Stimulated activated CD4-positive, alpha-beta T cell treated with anti-CD3 and anti-CD28 coated beads, Interleukin-15, amount 100 ng/mL, for 24 hours (primary cell): Measurements from ENCODE around the gene NHSL1.
"Not testable (repeated sequence)": the region's sequence is repeated elsewhere in the genome, so short reads cannot be mapped to it uniquely, and the experiment has no call there.

Experiments used
- DNase-seq: peaks from one replicate; pipeline ENCODE4 v3.0.0-alpha.2; 2020

The NHSL1 gene

DNA sequence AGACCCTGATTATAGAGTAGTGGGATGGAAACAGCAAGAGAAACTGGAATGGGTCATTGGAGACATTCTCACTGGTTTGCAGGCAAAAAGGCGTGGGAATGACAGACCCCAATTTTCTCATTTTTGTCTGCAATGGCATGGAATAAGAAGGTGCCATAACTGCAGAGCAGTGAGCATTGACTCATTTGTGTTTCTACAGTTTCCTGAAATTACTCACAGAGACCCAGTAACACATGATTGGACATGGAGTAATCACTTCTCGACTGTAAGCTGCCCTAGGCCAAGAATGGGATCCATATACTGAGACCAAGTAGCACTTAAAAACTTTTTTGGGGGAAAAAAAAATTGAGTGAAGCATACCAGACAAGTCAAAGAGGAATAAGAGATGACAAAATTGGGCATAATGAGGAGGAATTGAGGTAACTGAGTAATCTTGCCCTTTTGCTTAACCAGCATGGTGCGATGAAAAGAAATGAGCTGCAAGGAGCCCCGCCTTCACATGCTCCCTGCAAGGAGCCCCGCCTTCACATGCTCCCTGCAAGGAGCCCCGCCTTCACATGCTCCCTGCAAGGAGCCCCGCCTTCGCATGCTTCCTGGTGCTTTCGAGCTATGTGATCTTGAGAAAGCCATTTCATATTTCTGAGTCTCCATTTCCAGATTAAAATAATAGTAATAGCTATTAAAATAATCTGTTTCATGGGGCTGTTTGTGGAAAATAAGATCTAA is 44.1 kb downstream of the NHSL1 start:
- DNase-seq: peak; percentile 66

DNA sequence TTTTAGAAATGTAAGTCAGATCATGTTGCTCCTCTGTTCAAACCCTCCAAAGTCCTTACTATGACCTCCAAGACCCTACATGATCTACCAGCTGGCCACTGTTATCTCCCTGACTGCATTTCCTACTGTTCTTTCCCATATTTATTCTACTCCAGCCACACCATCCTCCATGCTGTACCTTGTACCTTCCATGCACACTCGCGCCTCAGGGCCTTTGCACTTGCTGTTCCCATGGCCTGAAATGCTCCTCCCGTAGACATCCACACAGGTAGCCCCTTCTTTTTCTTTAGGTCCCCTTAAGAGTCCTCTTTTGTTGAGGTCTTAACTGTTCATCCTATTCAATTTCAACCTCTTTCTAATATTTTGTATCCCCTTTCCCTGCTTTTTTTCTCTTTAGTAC is 48.3 kb downstream of the NHSL1 start:
- DNase-seq: no peak

DNA sequence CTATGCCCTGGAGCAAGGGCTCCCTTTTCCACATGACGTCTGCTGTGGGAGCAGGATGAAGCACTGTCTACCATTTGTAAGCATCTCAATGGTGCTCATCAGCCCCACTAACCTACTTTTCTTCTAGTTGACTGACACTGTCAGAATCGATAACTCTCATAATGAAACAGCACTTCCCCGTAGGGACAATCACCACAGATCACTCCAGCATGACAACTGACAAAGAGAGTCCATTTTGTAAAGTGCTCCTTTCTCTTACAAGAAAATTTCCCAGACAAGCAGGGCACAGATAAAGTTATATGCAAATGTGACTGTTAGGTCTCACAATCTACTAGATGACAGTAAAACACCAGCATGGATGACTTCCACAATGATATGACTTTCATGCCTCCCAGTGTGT is 48.8 kb downstream of the NHSL1 start:
- no peak for DNase-seq

DNA sequence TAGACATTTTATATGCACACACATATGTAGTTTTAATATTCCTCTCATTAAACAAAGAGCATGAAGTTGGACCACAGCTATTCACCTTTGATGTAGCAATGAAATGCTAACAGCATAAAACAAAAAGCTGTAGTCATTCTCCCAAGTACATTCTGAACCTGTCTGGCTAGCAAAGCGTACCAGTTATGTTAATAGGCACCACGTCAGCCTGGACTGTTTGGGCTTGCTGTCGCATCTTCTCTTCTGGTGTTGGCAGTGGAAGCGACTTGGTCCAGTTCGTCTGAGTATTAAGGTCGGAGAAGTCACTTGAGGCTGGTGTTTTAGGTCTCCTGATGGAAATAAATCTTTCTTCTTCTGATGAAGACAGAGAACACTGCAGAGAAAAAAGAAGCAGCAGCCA is 52.5 kb downstream of the NHSL1 start:
- no peak for DNase-seq

DNA sequence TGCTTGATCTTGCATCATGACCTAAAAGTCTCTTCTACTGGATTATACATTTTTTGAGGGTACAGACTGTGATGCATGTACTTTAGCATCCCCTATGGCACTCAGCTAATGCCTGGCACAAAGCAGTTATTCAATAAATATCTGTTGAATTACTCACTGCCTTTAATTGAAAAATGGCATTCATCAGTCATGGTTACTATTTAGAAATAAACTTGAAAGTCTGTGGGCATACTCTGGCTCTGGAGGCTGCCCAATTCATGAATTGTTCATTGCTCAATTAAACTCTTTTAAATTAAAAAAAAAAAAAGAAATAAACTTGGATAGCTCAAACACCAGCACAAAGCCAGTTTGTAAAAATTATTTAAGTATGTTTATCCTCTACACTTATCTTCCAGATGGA is 55.3 kb downstream of the NHSL1 start:
- no peak for DNase-seq

DNA sequence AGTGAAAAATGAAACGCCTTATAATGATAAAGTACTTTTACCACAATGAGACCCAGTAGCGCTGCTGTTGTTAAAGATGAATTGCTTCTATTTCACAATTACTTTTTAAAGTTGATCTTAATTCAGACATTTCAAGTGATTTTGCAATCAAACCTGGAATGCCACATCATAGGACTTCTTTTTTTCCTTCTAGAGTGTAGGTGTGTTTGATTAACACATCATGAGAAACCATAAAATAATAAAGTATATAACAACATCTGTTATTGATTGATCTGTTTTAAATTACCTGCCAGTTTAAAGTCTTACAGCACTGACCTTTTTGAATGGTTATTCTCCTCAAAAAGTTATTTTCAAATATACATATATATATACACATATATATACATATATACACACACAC is 56.6 kb downstream of the NHSL1 start:
- no peak for DNase-seq

DNA sequence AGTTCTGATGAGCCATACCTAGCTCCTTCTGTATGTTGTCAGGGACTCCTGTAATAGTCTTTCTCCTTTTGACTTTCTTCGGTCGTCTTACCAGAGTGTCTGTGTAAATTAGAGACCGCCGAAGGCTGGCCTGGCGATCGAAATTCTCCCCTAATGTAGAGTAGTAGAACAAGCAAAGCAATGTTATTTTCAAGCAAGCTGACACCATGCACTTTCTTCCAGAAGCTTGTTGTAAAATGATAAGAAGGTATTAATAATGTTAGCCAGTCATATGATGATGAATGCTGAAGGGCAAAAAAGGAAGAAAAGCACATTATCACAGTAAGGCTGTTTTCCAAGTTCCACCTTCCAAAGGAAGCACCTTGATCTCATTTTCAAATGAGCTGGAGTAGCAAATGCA is 57.3 kb downstream of the NHSL1 start:
- DNase-seq: no peak

DNA sequence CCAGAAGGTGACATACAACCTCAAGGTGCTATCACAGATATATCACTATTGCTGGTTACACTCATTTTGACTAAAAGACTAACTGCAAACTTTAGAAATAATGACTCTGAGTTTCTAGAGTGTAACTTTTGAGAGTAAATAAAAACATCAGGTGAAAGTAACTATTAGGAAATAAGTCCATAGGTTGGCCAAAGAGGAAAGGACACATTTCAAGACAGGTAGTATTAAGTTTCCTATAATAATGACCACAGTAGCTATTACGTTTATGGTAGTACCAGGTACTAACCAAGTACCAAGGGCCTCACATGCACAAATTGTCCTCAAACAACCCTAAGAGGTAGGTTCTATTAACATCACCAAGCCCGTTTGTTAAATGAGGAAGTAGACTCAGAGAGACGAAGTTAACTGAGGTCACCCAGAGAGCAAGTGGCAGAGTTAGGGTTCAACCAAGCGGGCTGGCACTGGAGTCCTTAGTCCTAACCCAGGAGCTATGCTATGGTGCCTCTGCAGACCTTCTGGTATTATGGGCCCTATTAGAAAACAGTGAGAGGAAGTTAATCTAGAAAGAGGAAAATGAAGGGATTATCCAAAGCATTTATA is 58.4 kb downstream of the NHSL1 start:
- no peak for DNase-seq

DNA sequence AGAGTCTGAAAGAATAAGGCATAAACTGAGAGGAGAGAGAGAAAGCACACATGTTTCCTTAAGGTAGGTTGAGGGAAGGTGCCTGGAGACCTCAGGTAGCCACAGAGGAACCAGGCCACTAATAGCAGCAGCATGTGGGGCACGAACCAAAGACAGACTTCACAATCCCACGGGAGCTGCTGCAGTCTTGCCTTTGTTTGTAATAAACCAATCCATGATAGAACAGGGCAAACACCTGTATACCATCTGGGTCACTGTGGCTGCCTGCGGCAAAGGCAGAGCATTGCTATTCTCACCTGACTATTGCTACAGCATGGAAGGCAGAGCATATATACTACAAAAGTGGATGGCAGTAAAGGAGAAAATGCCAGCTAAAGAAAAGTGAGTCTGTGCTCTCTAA is 59.0 kb downstream of the NHSL1 start:
- DNase-seq: no peak

DNA sequence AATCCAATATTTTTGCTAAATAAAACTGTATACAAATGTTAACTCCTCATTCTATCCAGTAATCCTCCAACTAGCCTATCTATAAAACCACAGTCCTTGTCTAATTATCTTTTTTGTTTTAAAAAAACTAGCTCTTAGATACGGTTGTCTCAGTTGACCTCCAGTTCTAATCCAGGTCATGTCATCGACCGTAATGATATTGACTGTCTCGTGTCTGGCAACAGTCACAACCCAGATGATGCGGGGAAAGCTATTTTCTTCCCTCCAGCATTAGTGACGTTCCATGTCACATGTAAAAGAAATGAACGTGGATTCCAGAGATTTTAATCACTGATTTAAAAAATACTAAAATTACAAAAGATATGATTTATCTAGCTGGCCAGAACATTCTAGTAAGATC is 59.7 kb downstream of the NHSL1 start:
- DNase-seq: no peak

DNA sequence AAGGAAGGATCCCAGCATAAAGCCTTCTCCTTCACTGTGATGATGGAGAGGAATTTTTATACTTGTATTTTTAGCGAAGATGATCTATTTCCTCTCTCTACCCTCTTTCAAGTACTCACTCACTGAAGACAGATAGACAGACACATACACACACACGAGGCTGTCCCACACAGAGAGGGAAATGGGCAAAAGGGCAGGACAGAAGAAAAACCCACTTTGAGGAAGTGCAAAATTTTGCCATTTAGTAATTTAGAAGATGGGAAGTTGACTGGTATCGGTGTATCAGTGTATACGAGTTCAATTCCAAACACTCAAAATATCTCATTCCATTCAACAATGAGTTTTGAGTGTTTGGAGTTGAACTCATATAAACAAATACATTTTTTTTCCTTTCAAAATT is 64.4 kb downstream of the NHSL1 start:
- no peak for DNase-seq

DNA sequence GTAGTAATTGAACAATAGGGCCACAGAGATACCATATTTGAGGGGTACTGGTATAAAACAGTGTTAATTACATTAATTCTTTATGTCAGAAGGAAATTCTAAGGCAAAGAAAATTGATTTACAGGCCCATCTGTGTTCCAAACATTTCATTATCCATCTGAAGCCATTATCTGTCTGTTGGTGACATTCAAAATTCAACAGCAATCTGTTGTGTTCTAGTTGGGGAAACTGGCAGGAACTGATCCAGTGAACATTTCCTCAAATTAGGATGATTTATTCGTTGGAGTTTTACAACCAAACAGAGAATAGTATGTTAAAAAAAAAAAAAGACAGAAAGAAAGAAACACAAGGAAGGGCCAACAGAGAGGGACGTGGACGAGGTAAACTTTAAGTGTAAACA is 65.2 kb downstream of the NHSL1 start:
- no peak for DNase-seq

DNA sequence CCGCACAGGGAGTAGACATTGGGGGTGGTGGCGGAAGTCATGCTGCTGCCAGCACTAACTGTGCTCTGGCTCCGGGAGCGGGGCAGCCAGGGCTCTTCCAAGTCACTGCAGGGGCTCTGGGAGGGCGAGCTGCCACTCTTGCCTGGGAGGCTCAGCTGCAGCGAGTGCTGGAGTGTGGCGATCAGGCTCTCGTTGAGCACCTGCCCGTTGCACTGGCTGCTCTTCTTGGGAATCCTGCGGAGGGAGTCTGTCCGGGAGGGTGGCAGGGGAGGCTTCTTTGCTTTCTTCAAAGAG is 67.3 kb downstream of the NHSL1 start:
- no peak for DNase-seq

DNA sequence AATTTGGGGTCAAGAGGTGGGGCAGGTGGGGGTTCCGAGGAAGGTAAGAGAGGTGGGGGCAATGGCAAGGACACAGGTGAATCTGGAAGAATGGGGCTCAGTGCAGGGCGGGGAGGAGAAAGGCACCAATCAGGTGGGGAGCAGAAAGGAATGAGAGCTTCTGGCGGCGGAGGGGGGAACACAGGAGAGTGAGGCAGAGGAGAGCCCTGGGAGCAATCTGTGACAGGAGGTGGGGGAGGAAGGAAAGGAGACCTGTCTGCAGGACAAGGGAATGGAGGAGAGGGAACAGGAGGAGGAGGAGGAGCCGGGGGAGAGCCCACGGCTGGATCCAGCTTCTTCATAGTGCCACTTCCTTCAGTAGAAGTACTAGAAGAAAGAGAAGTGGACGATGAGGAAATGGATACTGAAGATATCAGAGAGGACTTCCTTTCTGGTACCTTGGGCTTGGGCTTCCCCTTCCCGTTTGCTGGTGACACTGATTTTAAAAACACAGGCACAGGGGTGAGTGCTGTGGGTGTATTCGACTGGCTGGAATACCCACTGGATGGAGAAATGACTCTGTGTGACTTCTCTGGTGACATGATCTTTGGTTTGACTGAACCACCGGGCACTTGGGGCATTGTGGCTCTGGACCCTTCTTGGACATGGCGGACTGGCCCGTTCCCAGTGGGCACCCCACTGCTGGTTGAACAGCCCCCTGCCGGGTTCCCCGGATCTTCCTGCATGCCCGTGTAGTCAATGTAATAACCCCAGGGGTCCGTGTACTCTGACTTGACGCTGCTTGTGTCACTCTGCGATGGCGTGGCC is 67.8 kb downstream of the NHSL1 start:
- DNase-seq: no peak

DNA sequence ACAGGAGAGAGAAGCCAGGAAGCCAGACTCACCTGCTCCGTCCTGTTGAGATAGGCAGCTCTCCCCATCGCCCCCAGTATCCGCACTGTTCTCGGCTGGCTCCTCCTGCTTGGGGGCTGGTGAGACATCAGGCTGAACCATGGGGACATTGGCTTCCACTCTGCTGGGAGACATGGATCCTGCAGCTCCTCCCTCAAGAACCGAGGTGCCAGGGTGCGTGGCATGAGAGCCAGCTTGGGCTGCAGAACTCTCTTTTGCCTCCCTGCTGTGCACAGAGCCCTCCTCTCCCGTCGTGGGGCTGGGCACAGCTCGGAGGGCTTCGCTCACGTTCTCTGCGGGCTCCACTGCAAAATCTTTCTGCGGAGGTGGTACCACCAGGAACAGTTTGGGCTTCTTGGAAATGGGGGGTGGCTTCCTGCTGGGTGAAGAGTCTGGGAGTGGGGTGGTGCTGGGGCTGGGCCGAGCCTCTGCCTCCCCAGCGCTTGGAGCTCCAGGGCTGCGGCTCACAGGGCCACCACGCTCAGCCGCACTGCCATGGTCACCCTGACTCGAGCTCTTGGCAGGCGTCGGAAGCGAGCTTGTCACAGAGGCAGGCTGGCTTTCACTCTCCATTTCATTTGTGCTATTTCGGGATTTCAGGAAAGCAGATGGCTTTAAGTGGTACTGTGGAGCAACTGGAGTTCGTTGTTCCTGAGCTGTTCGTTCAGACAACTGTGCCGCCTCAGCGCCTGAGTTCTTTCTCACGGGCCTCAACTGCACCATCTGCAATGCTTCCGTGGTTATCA is 68.7 kb downstream of the NHSL1 start:
- no peak for DNase-seq

DNA sequence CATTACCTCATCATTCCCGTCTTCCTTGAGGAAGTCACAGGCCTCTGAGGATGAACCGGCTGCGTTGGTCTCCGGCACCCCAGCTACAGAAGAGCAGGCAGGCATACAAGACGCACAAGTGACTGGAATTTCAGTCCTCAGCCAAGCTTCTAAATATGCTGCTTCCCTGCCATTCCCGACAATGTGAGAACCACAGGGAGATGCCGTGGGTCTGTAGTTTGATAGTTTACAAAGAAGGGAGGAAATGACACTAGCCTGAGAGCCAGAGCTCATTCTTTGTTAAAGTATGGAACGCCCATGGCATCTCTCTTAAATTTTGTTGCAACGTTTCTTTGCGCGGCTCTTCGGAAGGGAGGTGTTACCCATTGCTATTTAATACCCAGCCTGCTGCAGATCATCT is 69.5 kb downstream of the NHSL1 start:
- DNase-seq: no peak

DNA sequence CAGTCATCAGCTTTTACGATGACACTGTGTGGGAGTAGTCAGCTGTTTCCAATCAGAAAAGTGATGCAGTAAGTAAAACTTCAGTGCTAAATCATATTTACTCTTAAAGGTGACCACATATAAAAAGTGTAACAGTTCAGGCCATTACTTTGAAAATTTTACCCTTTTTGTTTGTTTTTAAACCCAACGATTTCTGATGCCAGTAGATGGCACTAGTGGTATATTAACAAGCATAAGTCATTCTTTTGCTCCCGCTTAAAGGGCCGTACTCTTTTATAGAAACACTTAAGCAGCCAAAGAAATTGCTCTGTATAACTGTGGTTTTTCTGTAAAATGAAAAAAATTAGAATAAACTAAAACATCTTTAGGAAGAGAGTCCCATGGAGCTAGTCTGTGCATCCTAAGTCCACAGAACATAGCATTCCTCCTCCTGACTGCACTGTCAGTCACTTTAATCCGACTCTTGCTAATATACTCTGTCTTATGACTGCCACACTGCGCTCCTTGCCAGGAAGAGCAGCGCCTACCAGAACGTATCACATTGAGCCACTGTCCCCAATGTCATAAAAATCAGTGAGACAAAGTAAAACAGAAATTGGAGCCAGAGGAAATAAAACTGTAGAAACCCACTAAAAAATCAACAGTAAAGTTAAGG is 70.2 kb downstream of the NHSL1 start:
- DNase-seq: no peak

DNA sequence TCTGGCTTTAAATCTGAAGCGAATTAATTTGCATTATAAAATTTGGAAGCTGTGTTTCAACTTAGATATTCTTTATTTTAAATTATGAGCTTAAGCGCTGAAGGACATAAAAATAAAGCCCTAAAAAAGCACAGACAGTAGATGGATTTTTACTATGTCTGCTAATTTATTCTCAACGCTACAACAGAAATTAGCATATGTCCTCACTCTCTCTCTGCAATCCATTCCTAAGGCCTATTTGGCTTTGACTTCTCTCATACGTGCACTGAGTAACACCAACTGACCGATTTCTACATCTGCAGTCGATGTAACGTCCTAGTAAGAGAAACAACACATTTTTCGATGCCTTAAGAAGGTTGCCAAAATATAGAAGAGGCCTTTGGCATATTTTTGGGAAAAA is 71.6 kb downstream of the NHSL1 start:
- DNase-seq: no peak

DNA sequence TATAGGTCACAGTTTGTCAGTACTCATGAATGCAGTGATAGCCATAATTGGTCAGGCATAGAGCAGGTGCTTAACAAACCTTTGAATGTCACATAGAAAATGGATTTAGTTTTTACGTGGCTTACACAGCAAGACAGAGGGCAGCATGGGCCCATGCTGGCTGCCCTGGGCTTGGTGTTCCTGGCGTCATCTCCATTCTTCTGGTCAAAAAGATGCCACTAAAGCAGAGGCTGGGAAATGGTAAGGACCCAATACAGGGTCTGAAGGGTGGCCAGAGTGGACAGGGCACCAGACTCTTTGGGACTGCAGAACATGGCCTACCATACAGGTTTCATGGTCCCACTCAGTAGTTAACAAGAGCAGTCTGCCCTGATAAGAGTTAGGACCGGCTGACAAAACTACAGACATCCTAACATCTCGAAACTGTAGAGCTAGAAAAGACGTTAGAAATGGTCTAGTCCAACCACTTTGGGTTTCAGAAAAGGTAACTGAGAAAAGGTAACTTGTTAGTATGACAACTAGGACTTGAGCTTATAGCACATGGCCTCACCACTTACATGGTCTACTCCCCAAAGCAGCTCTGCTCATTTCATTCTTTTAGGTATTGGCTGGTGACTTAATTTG is 72.7 kb downstream of the NHSL1 start:
- no peak for DNase-seq

DNA sequence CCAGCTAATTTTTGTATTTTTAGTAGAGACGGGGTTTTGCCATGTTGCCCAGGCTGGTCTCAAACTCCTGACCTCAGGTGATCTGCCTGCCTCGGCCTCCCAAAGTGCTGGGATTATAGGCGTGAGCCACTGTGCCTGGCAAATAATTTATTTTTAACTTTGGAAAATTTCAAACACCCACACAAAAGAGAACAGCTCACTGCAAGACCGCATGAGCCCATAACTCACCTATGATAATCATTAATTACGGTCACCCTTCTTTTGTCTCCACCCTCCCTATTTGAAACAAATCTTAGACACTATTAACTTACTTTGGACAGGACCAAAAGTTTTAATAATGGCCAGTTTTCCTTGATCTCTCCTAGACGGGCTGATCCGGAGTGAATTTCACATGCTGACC is 74.0 kb downstream of the NHSL1 start:
- not testable (repeated sequence) for DNase-seq

DNA sequence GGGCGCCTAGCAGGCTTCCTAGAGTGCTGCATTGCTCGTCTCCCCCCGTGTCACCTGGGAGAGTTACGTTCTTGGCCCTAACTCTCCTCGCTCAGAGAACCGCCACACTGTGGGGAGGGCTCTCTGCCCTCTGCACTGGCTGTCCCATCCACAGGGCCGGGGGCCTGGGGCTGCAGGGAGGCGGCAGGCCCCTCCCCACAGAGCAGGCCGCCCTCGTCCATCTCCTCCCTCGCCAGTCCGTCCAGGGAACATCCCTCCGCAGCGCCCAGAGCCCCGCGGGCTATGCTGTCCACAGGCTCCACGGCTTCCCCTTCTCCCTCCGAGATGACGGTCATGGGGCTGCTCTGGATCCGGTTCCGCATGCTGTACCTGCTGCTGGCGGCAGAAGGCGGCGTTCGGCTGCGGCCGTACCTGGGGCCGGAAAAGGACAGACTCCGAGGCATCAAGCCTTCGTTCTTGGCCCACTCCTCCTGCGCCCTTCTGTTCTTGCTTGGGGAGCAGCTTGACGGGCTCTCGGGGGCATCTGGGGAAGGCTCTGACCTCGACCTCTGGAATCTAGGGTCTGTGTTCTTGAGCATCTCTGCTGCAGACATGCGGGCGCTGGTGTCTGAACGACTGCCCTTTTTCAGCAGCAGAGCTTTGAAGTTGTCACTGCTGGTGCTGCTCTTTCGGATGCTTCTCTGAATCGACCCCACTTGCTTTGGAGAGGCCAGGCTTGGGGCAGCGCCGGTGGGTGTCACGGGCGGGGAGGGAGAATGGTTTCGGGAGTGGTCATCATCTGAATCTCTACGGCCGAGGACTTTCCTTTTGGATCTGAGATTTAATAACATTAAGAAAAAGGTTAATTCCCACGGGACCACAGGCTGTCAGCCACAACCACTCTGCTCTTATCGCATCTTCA is 75.0 kb downstream of the NHSL1 start:
- no peak for DNase-seq

DNA sequence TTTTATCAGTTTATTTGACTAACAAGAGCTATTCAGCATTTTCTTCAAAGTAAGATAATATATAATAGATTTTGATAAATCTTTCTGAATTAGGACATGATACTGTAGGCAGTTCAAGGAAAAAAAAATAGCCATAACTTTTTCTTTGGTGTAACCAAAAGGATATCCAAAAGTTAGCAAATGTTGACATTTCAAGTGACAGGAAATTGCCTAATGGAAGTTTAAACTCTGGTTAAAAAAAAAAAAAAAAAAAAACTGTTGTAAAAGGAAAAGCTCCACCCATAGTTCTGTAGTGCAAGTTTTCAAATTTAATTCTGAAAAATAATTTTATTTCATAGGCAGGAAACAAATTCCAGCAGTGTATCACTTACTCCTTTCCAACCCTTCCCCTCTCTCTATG is 76.4 kb downstream of the NHSL1 start:
- no peak for DNase-seq
